Neuronal stem cell (in vitro differentiated cells): ENCODE results near the gene MCCD1.
A peak's percentile ranks its signal among the peaks of the same experiment; 100 is the strongest.
"Not testable (repeated sequence)": the region's sequence is repeated elsewhere in the genome, so short reads cannot be mapped to it uniquely, and the experiment has no call there.

Experiments used
- DNase-seq: peaks from one replicate; pipeline ENCODE4 v3.0.0-alpha.2; 2013; ENCODE audit warnings: low spot score
- H2AFZ ChIP-seq: one replicate; pipeline ENCODE4 v1.6.1; 2013; ENCODE audit warnings: mild to moderate bottlenecking, low read length, inconsistent platforms
- H2AK5ac ChIP-seq: 2 replicates; pipeline ENCODE4 v1.6.1; 2013; ENCODE audit warnings: low read depth, mild to moderate bottlenecking, inconsistent platforms, low read length, moderate library complexity, mixed read lengths
- H2BK120ac ChIP-seq: 2 replicates; pipeline ENCODE4 v1.6.1; 2013; ENCODE audit warnings: low read depth, mild to moderate bottlenecking, inconsistent platforms, low read length, moderate library complexity, mixed read lengths
- H2BK12ac ChIP-seq: one replicate; pipeline ENCODE4 v1.6.1; 2013; ENCODE audit warnings: low read length, inconsistent platforms
- H2BK15ac ChIP-seq: 2 replicates; pipeline ENCODE4 v1.6.1; 2013; ENCODE audit warnings: mild to moderate bottlenecking, low read length, inconsistent platforms, mixed read lengths
- H2BK5ac ChIP-seq: one replicate; pipeline ENCODE4 v1.6.1; 2013; ENCODE audit warnings: inconsistent platforms, mild to moderate bottlenecking, low read length, moderate library complexity
- H3K14ac ChIP-seq: one replicate; pipeline ENCODE4 v1.6.1; 2013; ENCODE audit warnings: low read length, inconsistent platforms
- H3K18ac ChIP-seq: 2 replicates; pipeline ENCODE4 v1.6.1; 2013; ENCODE audit warnings: low read length, inconsistent platforms
- H3K23ac ChIP-seq: 2 replicates; pipeline ENCODE4 v1.6.1; 2013; ENCODE audit warnings: low read depth, mild to moderate bottlenecking, mixed read lengths, low read length, inconsistent platforms; ENCODE audit not compliant: poor library complexity
- H3K27ac ChIP-seq: replicated peaks from 3 replicates; pipeline ENCODE4 v1.5.1; 2013; ENCODE audit warnings: low read length, inconsistent platforms
- H3K27me3 ChIP-seq, 3 experiments: 2 replicates each; pipeline ENCODE4 v1.6.1; 2013; ENCODE audit warnings: low read length in 3 of 3, mild to moderate bottlenecking in 2 of 3, inconsistent platforms in 1 of 3, low read depth in 1 of 3, mixed read lengths in 1 of 3, moderate library complexity in 1 of 3; ENCODE audit not compliant: control insufficient read depth in 3 of 3, insufficient read depth in 3 of 3
- H3K36me3 ChIP-seq, 2 donors: replicated peaks in 1 of 2; 2 replicates each; pipeline ENCODE4 v1.6.1; 2013; ENCODE audit warnings: low read length in 2 of 2; ENCODE audit not compliant: control insufficient read depth in 2 of 2, insufficient read depth in 2 of 2
- H3K4ac ChIP-seq: 2 replicates; pipeline ENCODE4 v1.6.1; 2013; ENCODE audit warnings: inconsistent platforms, mild to moderate bottlenecking, low read length, moderate library complexity
- H3K4me1 ChIP-seq, 2 donors: 1 replicate in 1 of 2; 2 replicates in 1 of 2; pipeline ENCODE4 v1.6.1; 2013; ENCODE audit warnings: low read length in 2 of 2, low read depth in 1 of 2; ENCODE audit not compliant: control insufficient read depth in 2 of 2, insufficient read depth in 1 of 2
- H3K4me2 ChIP-seq: one replicate; pipeline ENCODE4 v1.6.1; 2013; ENCODE audit warnings: mild to moderate bottlenecking, low read length, inconsistent platforms; ENCODE audit not compliant: insufficient read depth, poor library complexity, severe bottlenecking
- H3K4me3 ChIP-seq, 2 donors: 2 replicates each; pipeline ENCODE4 v1.5.1; 2013; ENCODE audit warnings: low read length in 2 of 2, mild to moderate bottlenecking in 2 of 2, inconsistent platforms in 1 of 2, moderate library complexity in 1 of 2
- H3K79me1 ChIP-seq: one replicate; pipeline ENCODE4 v1.6.1; 2013; ENCODE audit warnings: low read depth, mild to moderate bottlenecking, inconsistent platforms, low read length, moderate library complexity
- H3K9ac ChIP-seq: one replicate; pipeline ENCODE4 v1.6.1; 2013; ENCODE audit warnings: mild to moderate bottlenecking, low read depth, low read length, inconsistent platforms; ENCODE audit not compliant: poor library complexity
- H3K9me3 ChIP-seq, 2 donors: replicated peaks in 1 of 2; 2 replicates each; pipeline versions ENCODE3 to v1.6.1; 2013; ENCODE audit warnings: low read length in 2 of 2, mild to moderate bottlenecking in 2 of 2, inconsistent platforms in 1 of 2, low read depth in 1 of 2, mixed read lengths in 1 of 2, moderate library complexity in 1 of 2; ENCODE audit not compliant: control insufficient read depth in 2 of 2, insufficient read depth in 1 of 2
- H4K8ac ChIP-seq: one replicate; pipeline ENCODE4 v1.6.1; 2013; ENCODE audit warnings: low read depth, mild to moderate bottlenecking, inconsistent platforms, low read length, moderate library complexity
- H4K91ac ChIP-seq: one replicate; pipeline ENCODE4 v1.6.1; 2013; ENCODE audit warnings: low read length, low read depth, mild to moderate bottlenecking, inconsistent platforms; ENCODE audit not compliant: poor library complexity
- WGBS, 2 donors: extraction: QIAGEN DNeasy Blood & Tissue Kit; methylation state at CpG; one replicate each; pipeline ENCODE4 v1.1.7; 2013; ENCODE audit warnings: missing lambda C conversion rate in 2 of 2, mixed read lengths in 1 of 2; ENCODE audit not compliant: insufficient read length in 2 of 2, insufficient replicate concordance in 1 of 2; ENCODE audit errors: extremely low coverage in 2 of 2; 5-methylcytosine and 5-hydroxymethylcytosine counted together

The MCCD1 gene

GRCh38 chr6:31499648-31500047, 29.1 kb upstream of the MCCD1 start:
- no CpG with 5 or more reads among the region's 2 CpGs for WGBS, 2 donors
- not testable (repeated sequence) for H2BK120ac ChIP-seq, H3K79me1 ChIP-seq, DNase-seq, H3K27ac ChIP-seq, H3K14ac ChIP-seq, H3K23ac ChIP-seq, H2BK12ac ChIP-seq, H3K4me3 ChIP-seq, H3K18ac ChIP-seq, H2BK5ac ChIP-seq, H2AK5ac ChIP-seq, H4K8ac ChIP-seq, H3K4ac ChIP-seq, H3K9ac ChIP-seq, H4K91ac ChIP-seq, H3K4me2 ChIP-seq, H3K36me3 ChIP-seq, H3K9me3 ChIP-seq, H2BK15ac ChIP-seq, H2AFZ ChIP-seq, H3K4me1 ChIP-seq
- H3K27me3 ChIP-seq, result peaks cover 0 to 64% (median 25%) of the 10 kb centered on the region in 3 experiments

GRCh38 chr6:31502586-31502985, 26.2 kb upstream of the MCCD1 start:
- H2BK12ac ChIP-seq, result no peak overlapping the region
- H3K27me3 ChIP-seq, result peaks cover 0 to 59% (median 13%) of the 10 kb centered on the region in 3 experiments
- no peak overlapping the region for H3K4me2 ChIP-seq
- no peak overlapping the region for H3K9ac ChIP-seq
- H2BK15ac ChIP-seq, result no peak overlapping the region
- no peaks in the 10 kb centered on the region for H3K36me3 ChIP-seq
- H3K4me3 ChIP-seq, result no peak overlapping the region
- no peak overlapping the region for H3K23ac ChIP-seq
- H3K79me1 ChIP-seq, result peaks cover 2% of the 10 kb centered on the region
- no peak overlapping the region for H4K8ac ChIP-seq
- no peak overlapping the region for H3K18ac ChIP-seq
- no peak for DNase-seq
- H3K9me3 ChIP-seq, result no peaks in the 10 kb centered on the region
- H2BK120ac ChIP-seq, result no peak overlapping the region
- H4K91ac ChIP-seq, result no peak overlapping the region
- H2BK5ac ChIP-seq, result no peak overlapping the region
- H3K4ac ChIP-seq, result no peak overlapping the region
- no peak overlapping the region for H2AK5ac ChIP-seq
- peaks cover 0 to 5% of the 10 kb centered on the region in 2 donors for H3K4me1 ChIP-seq
- no peak overlapping the region for H2AFZ ChIP-seq
- no peak overlapping the region for H3K14ac ChIP-seq
- no peak overlapping the region for H3K27ac ChIP-seq

- peak overlapping the region; percentile 47 for H3K14ac ChIP-seq
- not testable (repeated sequence) for H3K4me1 ChIP-seq, H3K9me3 ChIP-seq, H2BK120ac ChIP-seq, H3K23ac ChIP-seq, H3K18ac ChIP-seq, H2BK15ac ChIP-seq, H3K4ac ChIP-seq, H3K79me1 ChIP-seq, H3K4me2 ChIP-seq, H3K4me3 ChIP-seq, H4K91ac ChIP-seq, H2BK12ac ChIP-seq, H2AK5ac ChIP-seq, H4K8ac ChIP-seq, H2AFZ ChIP-seq, H3K36me3 ChIP-seq, H2BK5ac ChIP-seq, DNase-seq, H3K27ac ChIP-seq
- no CpG with 5 or more reads among the region's 2 CpGs for WGBS, 2 donors
- H3K9ac ChIP-seq, result peak overlapping the region; percentile 12
- H3K27me3 ChIP-seq, result peaks cover 0 to 43% (median 0%) of the 10 kb centered on the region in 3 experiments
Measured at GRCh38 chr6:31509036-31509435, 19.7 kb upstream of the MCCD1 start.

- H3K79me1 ChIP-seq, result peaks cover 2% of the 10 kb centered on the region
- no peak overlapping the region for H2AK5ac ChIP-seq
- H2BK120ac ChIP-seq, result no peak overlapping the region
- H3K4ac ChIP-seq, result no peak overlapping the region
- H3K4me1 ChIP-seq, result no peaks in the 10 kb centered on the region
- no peak overlapping the region for H2BK5ac ChIP-seq
- peaks cover 0 to 4% of the 10 kb centered on the region in 2 donors for H3K9me3 ChIP-seq
- no peak overlapping the region for H3K14ac ChIP-seq
- H3K27ac ChIP-seq, result no peak overlapping the region
- no peak overlapping the region for H4K91ac ChIP-seq
- no peak overlapping the region for H2AFZ ChIP-seq
- peaks cover 0 to 3% of the 10 kb centered on the region in 2 donors for H3K36me3 ChIP-seq
- no CpG with 5 or more reads among the region's 4 CpGs for WGBS, 2 donors
- no peak overlapping the region for H3K18ac ChIP-seq
- no peak overlapping the region for H3K9ac ChIP-seq
- no peak overlapping the region for H4K8ac ChIP-seq
- H3K4me2 ChIP-seq, result no peak overlapping the region
- no peak overlapping the region for H3K23ac ChIP-seq
- H3K4me3 ChIP-seq, result no peak overlapping the region
- H2BK12ac ChIP-seq, result no peak overlapping the region
- no peak overlapping the region for H2BK15ac ChIP-seq
- H3K27me3 ChIP-seq, result peaks cover 0 to 40% (median 0%) of the 10 kb centered on the region in 3 experiments
- DNase-seq, result no peak
Measured at GRCh38 chr6:31510007-31510406, 18.8 kb upstream of the MCCD1 start.
